Right atrium auricular region (tissue), 2 donors: Measurements from ENCODE around the gene WNT1. TPM values are rescaled to one million over a fixed set of nuclear protein-coding genes. Genes with fewer than 3 reads are reported as not detected.

Experiments
- DNase-seq: peaks from one replicate; pipeline ENCODE4 v3.0.0-alpha.2; 2019; ENCODE audit warnings: low spot score
- H3K27ac ChIP-seq, 2 donors: fragments of 200-600 bp; sonication (generic); 1 replicate in 1 of 2; 2 replicates in 1 of 2; pipeline ENCODE4 v1.5.1; 2016 to 2019
- H3K27me3 ChIP-seq, 2 donors: fragments of 200-600 bp; sonication (generic); one replicate each; pipeline versions ENCODE4 v1.5.1 to v1.6.0; 2017 to 2019
- H3K36me3 ChIP-seq: fragments of 200-600 bp; sonication (generic); one replicate; pipeline ENCODE4 v1.5.1; 2016
- H3K4me1 ChIP-seq, 2 donors: fragments of 200-600 bp; sonication (generic); one replicate each; pipeline versions ENCODE4 v1.5.1 to v1.6.0; 2017 to 2019
- H3K4me3 ChIP-seq, 2 donors: fragments of 200-600 bp; sonication (generic); 1 replicate in 1 of 2; 2 replicates in 1 of 2; pipeline ENCODE4 v1.5.1; 2017 to 2019; ENCODE audit warnings: mild to moderate bottlenecking in 1 of 2, moderate library complexity in 1 of 2
- H3K9me3 ChIP-seq, 2 donors: fragments of 200-600 bp; sonication (generic); one replicate each; pipeline ENCODE4 v1.5.1; 2019
- CTCF ChIP-seq, 2 donors: fragments of 200-600 bp; sonication (generic); IDR thresholded peaks; one replicate each; pipeline ENCODE4 v1.5.1; 2019; ENCODE audit warnings: antibody characterized with exemption in 2 of 2
- total RNA-seq, 2 donors: library from RNA; depleted of rRNA; stranded (reverse); fragments of >200 nt; gene quantifications; one replicate each; pipeline ENCODE4 v1.1.0, GENCODE V29; 2016

WNT1 gene
- total RNA-seq, 2 donors from 2014 or later = not detected

GRCh38 chr12:48946943-48947342 lies 31.2 kb upstream of the WNT1 start:
- no peak overlapping the region for H3K27ac ChIP-seq
- peaks cover 0 to 17% of the 10 kb centered on the region in 2 donors for H3K4me1 ChIP-seq
- no peaks in the 10 kb centered on the region for H3K27me3 ChIP-seq
- no peaks in the 10 kb centered on the region for H3K36me3 ChIP-seq
- no peaks in the 10 kb centered on the region for H3K9me3 ChIP-seq
- DNase-seq = no peak
- TF ChIP-seq CTCF (IDR thresholded peaks at IDR 0.05) = no peak
- H3K4me3 ChIP-seq = no peak overlapping the region

- Histone ChIP-seq H3K36me3 (peaks cover under 1% of the 10 kb centered on the region), H3K27ac (no peak overlapping the region), H3K4me1 (peaks cover 0 to 12% of the 10 kb centered on the region in 2 donors), H3K4me3 (no peak overlapping the region), H3K27me3 (no peaks in the 10 kb centered on the region), H3K9me3 (no peaks in the 10 kb centered on the region)
- DNase-seq = no peak
- no peak for TF ChIP-seq CTCF (IDR thresholded peaks at IDR 0.05)
These were observed 30.4 kb upstream of the WNT1 start for GRCh38 chr12:48947727-48948126.

- Histone ChIP-seq H3K27ac (no peak overlapping the region), H3K4me1 (peaks cover 0 to 26% of the 10 kb centered on the region in 2 donors), H3K9me3 (no peaks in the 10 kb centered on the region), H3K4me3 (no peak overlapping the region), H3K36me3 (peaks cover 7% of the 10 kb centered on the region), H3K27me3 (no peaks in the 10 kb centered on the region)
- TF ChIP-seq CTCF (IDR thresholded peaks at IDR 0.05) = no peak
- no peak for DNase-seq
These were observed 25.4 kb upstream of the WNT1 start for GRCh38 chr12:48952691-48953090.

GRCh38 chr12:48954061-48954460 lies 24.1 kb upstream of the WNT1 start:
- peaks cover 0 to 30% of the 10 kb centered on the region in 2 donors for H3K4me1 ChIP-seq
- no peak for DNase-seq
- peaks cover 7% of the 10 kb centered on the region for H3K36me3 ChIP-seq
- H3K27ac ChIP-seq = no peak overlapping the region
- no peak for TF ChIP-seq CTCF (IDR thresholded peaks at IDR 0.05)
- no peak overlapping the region for H3K4me3 ChIP-seq
- no peaks in the 10 kb centered on the region for H3K27me3 ChIP-seq
- H3K9me3 ChIP-seq = no peaks in the 10 kb centered on the region

- DNase-seq = no peak
- Histone ChIP-seq H3K4me1 (peaks cover 0 to 30% of the 10 kb centered on the region in 2 donors), H3K36me3 (peaks cover 7% of the 10 kb centered on the region), H3K27me3 (no peaks in the 10 kb centered on the region), H3K27ac (no peak overlapping the region), H3K9me3 (no peaks in the 10 kb centered on the region), H3K4me3 (no peak overlapping the region)
- no peak for TF ChIP-seq CTCF (IDR thresholded peaks at IDR 0.05)
These were observed 23.2 kb upstream of the WNT1 start for GRCh38 chr12:48954841-48955501.
